ENCODE results near the gene PRAMEF33.
"Not testable (repeated sequence)": the region's sequence is repeated elsewhere in the genome, so short reads cannot be mapped to it uniquely, and the experiment has no call there.

The PRAMEF33 gene, protein sequence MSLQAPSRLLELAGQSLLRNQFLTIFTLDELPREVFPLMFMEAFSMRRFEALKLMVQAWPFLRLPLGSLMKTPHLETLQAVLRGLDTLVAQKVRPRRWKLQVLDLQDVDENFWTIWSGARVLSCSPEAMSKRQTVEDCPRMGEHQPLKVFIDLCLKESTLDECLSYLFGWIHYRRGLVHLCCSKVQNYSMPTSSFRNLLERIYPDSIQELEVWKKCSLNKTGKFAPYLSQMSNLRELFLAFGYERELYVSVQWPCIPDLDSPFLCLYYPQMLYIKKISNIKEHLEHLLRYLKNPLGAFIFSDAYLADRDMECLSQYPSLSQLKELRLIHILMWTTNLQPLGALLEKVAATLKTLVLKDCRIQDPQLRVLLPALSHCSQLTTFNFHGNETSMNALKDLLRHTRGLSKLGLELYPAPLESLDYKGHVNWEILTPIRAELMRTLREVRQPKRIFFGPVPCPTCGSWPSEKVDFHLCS

DNA sequence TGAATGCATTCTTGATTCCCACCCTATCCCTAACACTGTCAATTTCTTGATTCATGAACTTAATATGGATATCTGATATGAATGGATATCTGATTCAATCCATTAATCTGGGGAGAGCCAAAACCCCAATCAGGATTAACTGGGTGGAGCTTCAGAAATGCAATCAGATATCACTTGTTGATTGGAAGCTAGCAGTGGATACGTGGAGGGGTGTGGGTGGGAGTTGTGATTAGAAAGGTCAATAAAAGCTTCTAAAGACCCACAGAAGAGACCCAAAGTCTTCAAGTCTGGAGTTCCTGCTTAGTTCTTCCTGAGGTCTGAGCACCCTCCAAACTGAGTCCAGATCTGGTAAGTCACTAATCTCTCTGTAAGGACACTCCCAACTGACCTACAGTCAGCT lies at the start of gene PRAMEF33:
Gene PRAMEF33 (plus strand): TSS at position 301 of the 400 bp plus-strand sequence. CDS start 2,416 bp downstream, outside the sequence.
- not testable (repeated sequence) for DNase-seq (ENCODE audit: low spot score)

DNA sequence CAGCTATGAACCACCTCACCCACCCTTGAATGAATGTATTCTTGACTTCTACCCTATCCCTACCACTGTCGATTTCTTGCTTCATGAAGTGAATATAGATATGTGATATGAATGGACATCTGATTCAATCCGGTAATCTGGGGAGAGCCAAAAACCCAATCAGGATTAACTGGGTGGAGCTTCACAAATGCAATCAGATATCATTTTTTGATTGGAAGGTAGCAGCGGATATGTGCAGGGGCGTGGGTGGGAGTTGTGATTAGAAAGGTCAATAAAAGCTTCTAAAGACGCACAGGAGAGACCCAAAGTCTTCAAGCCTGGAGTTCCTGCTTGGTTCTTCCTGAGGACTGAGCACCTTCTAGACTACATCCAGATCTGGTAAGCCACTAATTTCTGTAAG lies 49.4 kb upstream of the PRAMEF33 start, which contains the start of gene PRAMEF5:
Gene PRAMEF5 (plus strand): TSS at position 301 of the 400 bp plus-strand sequence. CDS start 5,071 bp downstream, outside the sequence.
- not testable (repeated sequence) for DNase-seq (ENCODE audit: low spot score)

DNA sequence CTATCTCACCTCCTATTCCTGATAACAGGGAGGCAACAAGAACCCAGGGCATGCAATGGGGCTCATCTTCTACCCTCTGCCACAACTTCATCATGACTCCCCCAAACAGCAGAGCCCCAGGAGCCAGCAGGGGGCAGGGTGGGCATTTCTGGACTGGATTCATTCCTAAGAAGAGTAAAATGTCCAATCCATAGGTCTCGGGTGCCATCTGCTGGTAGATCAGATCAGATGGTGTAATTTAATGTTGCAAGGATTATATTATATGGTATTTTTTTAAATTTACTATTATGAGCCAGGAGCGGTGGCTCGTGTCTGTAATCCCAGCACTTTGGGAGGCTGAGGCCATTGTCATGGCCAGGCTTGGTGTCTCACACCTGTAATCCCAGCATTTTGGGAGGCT lies 38.2 kb upstream of the PRAMEF33 start:
- DNase-seq (ENCODE audit: low spot score) = not testable (repeated sequence)

DNA sequence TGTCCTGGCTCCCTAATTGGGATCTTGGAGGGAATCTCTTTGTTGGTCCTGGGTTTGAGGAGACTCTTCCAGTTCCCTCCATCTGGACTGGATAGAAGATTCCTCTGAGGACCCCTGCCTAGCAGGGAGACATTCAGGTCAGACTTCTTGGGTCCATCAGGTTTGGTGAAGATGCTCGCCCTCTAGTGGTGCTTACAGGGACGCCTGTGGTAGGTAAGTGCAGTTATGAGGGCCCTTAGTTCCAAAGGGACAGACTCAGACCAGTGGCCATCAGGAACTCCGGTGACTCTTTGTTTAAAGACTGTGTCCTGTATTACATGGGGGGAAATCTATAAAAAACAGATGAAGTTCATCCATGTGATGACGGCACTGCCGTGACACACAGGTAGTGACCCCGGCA lies 26.3 kb upstream of the PRAMEF33 start:
- DNase-seq (ENCODE audit: low spot score) = not testable (repeated sequence)

DNA sequence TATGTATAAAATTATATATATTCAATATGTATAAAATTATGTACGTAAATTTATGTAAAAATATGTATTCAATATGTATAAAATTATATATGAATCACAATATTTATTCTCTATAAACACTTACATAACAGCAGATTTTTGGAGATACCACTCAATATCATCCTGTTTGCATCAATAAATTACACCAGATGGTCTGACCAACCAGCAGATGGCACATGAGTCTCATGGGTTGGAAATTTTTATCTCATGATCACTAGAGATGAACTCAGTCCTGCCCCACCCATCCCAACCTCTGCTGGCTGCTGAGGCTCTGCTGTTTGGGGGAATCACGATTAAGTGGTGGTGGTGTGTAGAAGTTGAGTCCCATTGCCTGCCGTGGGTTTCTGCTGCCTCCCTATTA lies 23.7 kb upstream of the PRAMEF33 start:
- DNase-seq (ENCODE audit: low spot score) = not testable (repeated sequence)

DNA sequence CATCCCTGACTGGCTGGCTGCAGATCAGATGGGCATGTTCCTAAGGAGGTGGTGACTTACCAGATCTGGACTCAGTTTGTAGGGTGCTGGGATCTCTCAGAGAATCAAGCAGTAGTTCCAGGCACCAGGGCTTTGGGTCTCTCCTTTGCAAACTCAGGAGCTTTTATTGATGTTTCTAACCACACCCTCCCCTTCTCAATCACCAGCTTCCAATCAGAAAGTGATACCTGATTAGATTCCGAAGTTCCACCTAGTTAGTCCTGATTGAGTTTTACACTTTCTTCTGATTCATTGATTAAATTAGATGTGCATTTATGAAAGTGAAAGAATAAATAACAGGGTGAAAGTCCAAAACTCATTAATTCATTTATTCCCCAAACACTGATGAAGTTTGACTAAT lies 18.3 kb upstream of the PRAMEF33 start, which contains the start of gene PRAMEF8:
Gene PRAMEF8 (minus strand): TSS at position 101 of the 400 bp plus-strand sequence. CDS start 1,046 bp downstream, outside the sequence.
- DNase-seq (ENCODE audit: low spot score) = not testable (repeated sequence)

DNA sequence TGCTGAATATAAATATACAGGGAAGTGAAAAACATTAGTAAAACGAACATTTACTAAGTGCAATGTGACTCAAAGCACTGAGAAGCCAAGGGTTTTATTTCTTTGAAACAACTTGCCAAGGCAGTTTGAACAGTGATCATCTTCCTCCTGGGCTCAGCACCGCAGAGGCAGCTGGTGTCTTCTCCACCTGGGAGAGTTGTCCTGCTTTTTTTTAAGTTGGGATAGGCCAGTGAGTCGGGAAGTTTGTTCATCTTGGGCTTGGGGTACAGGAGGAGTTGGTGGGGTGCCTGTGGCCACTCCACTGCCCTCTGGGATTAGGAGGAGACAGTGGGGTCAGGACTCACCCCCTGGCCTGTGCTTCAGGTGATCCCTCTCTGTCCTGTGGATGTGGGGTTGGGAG lies 14.3 kb upstream of the PRAMEF33 start:
- DNase-seq (ENCODE audit: low spot score) = not testable (repeated sequence)

DNA sequence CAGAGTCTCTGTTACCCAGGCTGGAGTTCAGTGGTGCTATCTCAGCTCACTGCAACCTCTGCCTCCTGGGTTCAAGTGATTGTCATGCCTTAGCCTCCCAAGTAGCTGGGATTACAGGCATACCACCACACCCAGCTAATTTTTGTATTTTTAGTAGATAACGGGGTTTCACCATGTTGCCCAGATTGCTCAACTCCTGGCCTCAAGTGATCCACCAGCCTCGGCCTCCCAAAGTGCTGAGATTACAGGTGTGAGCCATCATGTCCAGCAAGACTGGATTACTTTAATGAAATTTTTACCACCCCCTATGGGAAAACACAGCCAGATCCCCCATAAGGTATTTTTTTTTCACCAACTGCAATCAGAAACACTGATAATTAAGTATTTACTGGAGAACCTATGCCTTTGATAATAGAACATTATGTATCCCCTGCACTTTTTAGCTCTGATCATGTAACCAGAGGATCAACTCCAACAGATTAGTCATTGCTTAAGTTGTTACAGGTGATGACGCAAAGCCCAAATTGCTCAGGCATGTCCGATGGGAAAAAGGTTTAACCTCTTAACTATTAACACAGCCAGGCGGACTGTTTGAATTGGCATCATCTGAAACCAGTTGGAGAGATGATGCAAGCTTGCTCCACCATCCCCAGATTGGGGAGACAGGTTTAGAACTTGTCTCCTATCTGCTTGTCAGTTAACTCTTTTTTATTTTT lies 6.0 kb upstream of the PRAMEF33 start:
- DNase-seq (ENCODE audit: low spot score) = not testable (repeated sequence)

DNA sequence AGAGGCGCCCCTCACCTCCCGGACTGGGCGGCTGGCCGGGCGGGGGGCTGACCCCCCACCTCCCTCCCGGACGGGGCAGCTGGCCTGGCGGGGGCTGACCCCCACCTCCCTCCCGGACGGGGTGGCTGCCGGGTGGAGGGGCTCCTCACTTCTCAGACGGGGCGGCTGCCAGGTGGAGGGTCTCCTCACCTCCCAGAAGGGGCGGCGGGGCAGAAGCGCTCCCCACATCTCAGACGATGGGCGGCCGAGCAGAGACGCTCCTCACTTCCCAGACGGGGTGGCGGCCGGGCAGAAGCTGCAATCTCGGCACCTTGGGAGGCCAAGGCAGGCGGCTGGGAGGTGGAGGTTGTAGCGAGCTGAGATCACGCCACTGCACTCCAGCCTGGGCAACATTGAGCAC lies 4.6 kb upstream of the PRAMEF33 start:
- not testable (repeated sequence) for DNase-seq (ENCODE audit: low spot score)

DNA sequence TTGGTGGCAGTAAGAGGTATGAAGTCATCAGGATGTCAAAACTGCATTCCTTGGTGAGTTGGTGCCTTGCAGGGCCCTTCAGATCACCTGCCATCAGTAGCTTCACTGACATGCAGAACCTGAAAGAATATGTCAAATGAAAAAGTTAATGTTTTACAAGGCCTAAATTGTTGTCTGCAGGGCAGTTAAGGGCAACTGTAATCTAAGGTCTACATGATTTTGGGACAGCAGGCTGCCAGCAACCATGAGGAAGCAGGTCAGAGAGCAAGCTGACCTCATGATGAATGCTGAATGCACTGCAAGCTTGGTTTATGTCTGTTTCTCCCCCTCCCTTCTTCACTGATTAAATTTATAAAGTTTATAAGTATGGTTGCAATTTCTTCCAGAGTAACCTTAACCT lies 1.1 kb upstream of the PRAMEF33 start:
- DNase-seq (ENCODE audit: low spot score) = not testable (repeated sequence)

DNA sequence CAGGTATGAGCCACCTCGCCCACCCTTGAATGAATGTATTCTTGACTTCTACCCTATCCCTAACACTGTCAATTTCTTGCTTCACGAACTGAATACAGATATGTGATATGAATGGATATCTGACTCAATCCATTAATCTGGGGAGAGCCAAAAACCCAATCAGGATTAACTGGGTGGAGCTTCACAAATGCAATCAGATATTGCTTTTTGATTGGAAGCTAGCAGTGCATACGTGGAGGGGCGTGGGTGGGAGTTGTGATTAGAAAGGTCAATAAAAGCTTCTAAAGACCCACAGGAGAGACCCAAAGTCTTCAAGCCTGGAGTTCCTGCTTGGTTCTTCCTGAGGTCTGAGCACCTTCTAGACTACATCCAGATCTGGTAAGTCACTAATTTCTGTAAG lies 11.9 kb downstream of the PRAMEF33 start, which contains the start of gene PRAMEF15:
Gene PRAMEF15 (plus strand): TSS at position 301 of the 400 bp plus-strand sequence. CDS start 2,827 bp downstream, outside the sequence.
- not testable (repeated sequence) for DNase-seq (ENCODE audit: low spot score)

DNA sequence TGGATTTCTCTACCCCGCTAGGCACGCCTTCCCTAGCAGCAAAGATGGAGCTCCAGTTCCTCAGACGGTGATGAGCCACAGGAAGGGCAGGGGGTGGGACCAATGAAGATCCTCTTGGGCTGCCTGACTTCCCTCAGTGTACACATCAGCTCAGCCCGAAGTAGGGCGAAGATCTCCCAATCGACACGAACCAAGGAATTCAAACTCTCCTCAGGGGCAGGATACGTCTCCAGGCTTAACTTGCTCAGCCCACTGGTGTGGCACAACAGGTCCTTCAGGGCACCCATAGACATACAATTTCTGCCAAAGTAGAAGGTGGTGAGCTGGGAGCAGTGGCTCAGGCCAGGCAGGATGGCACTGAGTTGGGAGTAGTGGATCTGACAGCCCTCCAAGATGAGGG lies 39.2 kb downstream of the PRAMEF33 start:
- not testable (repeated sequence) for DNase-seq (ENCODE audit: low spot score)

DNA sequence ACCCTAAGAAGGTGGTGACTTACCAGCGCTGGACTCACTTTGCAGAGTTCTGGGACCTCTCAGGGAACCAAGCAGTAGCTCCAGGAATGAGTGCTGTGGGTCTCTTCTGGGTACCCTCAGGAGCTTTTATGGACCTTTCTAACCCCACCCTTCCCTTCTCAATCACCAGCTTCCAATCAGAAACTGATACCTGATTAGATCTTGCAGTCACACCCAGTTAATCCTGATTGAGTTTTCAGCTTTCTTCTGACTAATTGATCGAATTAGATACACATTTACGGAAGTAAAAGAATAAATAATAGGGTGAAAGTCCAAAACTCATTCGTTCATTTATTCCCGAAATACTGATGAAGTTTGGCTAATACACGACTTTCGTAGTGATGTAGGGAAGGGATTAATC lies 43.7 kb downstream of the PRAMEF33 start, which contains the start of gene PRAMEF14:
Gene PRAMEF14 (minus strand): TSS at position 101 of the 400 bp plus-strand sequence. CDS start 1,820 bp downstream, outside the sequence.
- not testable (repeated sequence) for DNase-seq (ENCODE audit: low spot score)

DNA sequence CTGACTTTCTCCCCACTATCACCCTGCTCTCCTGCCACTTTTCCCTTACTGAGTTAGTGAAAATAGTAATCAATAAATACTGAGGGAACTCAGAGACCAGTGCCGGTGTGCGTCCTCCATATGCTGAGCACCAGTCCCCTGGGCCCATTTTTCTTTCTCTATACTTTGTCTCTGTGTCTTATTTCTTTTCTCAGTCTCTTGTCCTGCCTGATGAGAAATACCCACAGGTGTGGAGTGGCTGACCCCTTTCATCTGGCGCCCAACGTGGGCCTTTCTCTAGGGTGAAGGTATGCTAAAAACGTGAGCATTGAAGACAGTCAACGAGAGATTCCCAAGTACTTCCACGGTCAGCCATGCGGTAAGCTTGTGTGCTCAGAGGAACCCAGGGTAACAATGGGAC lies 50.1 kb downstream of the PRAMEF33 start:
- DNase-seq (ENCODE audit: low spot score) = not testable (repeated sequence)

DNA sequence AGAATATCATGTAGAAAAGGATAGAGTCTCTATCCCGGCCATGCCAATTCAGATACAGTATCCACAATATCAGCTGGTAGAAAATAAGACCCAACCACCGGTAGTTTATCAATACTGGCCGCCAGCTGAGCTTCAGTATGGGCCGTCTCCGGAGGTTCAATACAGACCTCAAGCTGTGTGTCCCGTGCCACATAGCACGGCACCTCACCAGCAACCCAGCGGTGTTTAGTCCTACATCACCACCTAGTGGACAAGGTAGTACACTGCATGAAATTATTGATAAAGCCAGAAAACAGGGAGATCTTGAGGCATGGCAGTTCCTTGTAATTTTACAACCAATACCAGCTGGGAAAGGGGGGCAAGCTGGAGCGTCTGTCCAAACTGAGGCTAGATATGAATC lies 51.1 kb downstream of the PRAMEF33 start:
- DNase-seq (ENCODE audit: low spot score) = not testable (repeated sequence)

DNA sequence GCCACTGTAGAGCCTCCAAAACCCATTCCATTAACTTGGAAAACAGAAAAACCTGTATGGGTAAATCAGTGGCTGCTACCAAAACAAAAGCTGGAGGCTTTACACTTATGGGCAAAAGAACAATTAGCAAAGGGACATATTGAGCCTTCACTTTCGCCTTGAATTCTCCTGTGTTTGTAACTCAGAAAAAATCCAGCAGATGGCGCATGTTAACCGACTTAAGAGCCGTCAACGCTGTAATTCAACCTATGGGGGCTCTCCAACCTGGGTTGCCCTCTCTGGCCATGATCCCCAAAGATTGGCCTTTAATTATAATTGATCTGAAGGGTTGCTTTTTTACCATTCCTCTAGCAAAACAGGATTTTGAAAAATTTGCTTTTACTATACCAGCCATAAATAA lies 53.4 kb downstream of the PRAMEF33 start:
- not testable (repeated sequence) for DNase-seq (ENCODE audit: low spot score)

Measured in AG08396 (cell line).